ACHN (cell line): ENCODE measurements around the gene WWOX.

Source experiments
- DNase-seq: peaks from one replicate; pipeline ENCODE4 v3.0.0-alpha.2; 2015
- in situ Hi-C: cut with HindIII; loops from 2 replicates; pipeline ENCODE4 v1.10.0; 2017; ENCODE audit warnings: low sequenced_read_pairs, low pct_ligation_motif_present, low pct_unique_long_range_greater_than_20kb

The WWOX gene

GRCh38 chr16:78352184-78352583, 252.7 kb downstream of the WWOX start:
- DNase-seq: no peak
- in situ Hi-C loops: no loop called here

DNA sequence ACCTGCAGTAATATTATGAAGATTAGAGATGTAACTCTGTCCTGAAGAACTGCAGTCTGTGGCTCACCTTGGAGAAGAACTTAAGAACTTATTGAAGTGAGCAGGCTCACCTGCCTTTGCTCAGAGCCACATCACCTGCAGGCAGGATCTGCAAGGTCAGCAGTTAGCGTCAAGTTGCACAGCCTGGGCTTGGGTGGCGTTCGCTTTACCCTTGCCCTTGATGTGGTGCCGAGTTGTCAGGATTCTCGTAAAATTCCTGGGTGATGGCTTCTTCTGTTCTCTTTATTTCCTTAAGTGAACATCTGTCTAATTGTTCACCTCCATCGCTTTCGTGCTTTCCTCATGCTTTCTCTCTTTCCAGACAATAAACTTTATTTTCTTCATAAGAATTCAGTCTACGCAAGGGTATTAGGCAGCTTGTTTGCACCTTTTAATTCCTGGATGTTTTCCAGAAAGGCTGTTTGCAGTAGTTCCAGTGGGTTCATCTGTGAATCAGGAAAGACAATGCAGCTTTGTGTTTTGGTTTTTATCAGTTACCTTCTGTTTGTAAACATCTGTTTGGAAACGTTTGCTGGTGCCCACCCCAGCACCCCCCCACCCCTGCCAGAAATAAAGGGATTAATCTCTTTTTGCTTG, 254.3 kb downstream of the WWOX start:
- DNase-seq: peak; percentile 0
- in situ Hi-C loops: no loop called here

DNA sequence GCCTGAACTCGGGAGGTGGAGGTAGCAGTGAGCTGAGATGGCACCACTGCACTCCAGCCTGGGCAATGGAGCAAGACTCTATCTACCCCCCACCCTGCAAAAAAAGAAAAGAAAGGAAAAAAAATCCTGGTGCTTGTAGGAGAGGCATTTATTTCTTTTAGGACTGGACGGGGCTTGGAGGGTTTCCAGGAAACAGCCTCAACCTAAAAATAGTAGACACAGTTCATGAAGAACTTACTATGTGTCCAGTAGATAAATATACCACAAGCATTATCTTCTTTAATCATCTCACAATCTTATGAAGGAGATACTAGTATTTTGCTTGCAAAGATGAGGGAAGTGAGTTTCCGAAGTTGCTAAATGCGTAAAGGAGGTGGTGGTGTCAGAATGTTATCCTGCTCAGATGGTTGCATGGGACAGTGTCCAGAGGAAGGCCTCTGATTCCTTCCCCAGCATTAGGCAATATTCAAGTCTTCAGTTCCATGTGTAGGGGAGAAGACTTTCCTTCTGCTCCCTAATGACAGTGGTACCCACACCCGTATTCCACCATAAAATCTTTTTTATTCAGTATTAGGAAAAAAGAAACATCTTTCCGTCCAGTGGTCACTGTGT, 263.2 kb downstream of the WWOX start:
- no peak for DNase-seq
- in situ Hi-C loops: no loop called here

GRCh38 chr16:78363843-78364555, 264.5 kb downstream of the WWOX start:
- in situ Hi-C loops: no loop called here
- DNase-seq: no peak

- DNase-seq: no peak
- in situ Hi-C loops: no loop called here
Measured at GRCh38 chr16:78364556-78364880, 265.1 kb downstream of the WWOX start.

DNA sequence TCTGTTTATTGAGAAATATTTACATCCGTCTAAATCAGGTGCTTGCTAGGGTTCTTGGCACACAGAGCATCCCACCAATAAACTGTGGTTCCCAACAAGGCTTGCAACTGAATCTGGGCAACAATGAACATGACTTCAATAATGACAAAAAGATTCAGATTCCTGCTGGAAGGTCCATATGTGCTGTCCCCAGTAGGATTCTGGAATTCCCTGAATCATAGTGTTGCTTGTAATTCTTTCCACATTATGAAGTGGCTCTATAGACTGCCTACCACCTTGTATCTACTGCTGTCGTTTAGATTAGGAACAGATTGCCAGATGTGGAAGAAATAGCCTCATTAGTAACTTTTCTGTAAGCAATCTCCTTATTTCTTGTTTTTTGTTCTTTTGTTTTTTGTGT, 265.9 kb downstream of the WWOX start:
- in situ Hi-C loops: no loop called here
- no peak for DNase-seq

GRCh38 chr16:78368121-78369102, 269.0 kb downstream of the WWOX start:
- DNase-seq: no peak
- in situ Hi-C loops: no loop called here

- in situ Hi-C loops: no loop called here
- no peak for DNase-seq
Measured at GRCh38 chr16:78372277-78372676, 272.8 kb downstream of the WWOX start.

GRCh38 chr16:78375055-78375679, 275.7 kb downstream of the WWOX start:
- no peak for DNase-seq
- in situ Hi-C loops: no loop called here

GRCh38 chr16:78376452-78376851, 277.0 kb downstream of the WWOX start:
- no peak for DNase-seq
- in situ Hi-C loops: no loop called here

GRCh38 chr16:78377312-78377711, 277.9 kb downstream of the WWOX start:
- no peak for DNase-seq
- in situ Hi-C loops: no loop called here

GRCh38 chr16:78381060-78381459, 281.6 kb downstream of the WWOX start:
- in situ Hi-C loops: no loop called here
- no peak for DNase-seq

- in situ Hi-C loops: no loop called here
- DNase-seq: no peak
Measured at GRCh38 chr16:78383118-78383517, 283.7 kb downstream of the WWOX start.

GRCh38 chr16:78385086-78385805, 285.8 kb downstream of the WWOX start:
- DNase-seq: no peak
- in situ Hi-C loops: no loop called here

DNA sequence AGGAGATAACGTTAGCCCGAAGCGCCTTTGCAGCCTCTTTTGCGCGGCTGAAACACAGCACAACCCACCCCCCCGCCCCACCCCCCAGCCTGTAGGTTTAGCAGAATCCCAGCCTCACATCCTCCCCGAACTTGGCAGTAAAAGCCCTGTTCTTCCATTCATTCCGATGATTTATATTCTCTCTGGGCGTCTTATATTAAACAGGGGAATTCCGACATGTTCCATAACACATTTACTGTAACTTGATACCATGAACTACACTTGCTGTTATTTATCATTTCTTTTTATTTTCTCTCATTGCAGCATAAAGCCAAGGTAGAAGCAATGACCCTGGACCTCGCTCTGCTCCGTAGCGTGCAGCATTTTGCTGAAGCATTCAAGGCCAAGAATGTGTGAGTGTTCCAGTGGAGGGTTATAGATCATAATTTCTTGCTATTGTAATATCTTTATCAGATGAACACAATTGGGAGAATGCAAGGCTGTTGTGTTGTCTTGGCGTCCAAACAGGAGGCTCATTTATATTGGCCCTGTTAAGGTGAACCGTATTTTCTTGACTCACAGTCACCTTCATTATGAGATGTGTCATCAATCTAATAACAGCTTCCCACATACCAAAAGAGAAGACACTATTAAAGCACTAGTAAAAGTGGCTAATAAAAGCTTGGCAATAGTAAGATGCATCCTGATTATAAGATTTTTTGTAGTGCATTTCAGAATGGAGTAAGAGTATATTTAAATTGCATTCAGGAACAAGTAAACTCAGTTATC, 287.3 kb downstream of the WWOX start:
- in situ Hi-C loops: no loop called here
- no peak for DNase-seq

GRCh38 chr16:78389009-78389498, 289.6 kb downstream of the WWOX start:
- in situ Hi-C loops: no loop called here
- DNase-seq: no peak

- in situ Hi-C loops: no loop called here
- no peak for DNase-seq
Measured at GRCh38 chr16:78390092-78390491, 290.6 kb downstream of the WWOX start.
